Right cardiac atrium (tissue), 5 donors: ENCODE measurements around the gene NCKAP5. TPM values are rescaled to one million over a fixed set of nuclear protein-coding genes. Genes with fewer than 3 reads are reported as not detected.

ENCODE experiments used
- ATAC-seq, 2 donors: fragments of 200-7000 bp; cut with Tn5 transposase; one replicate each; pipeline versions ENCODE4 v1.8.0 to v1.9.1; 2020; ENCODE audit warnings: moderate library complexity in 2 of 2, mild to moderate bottlenecking in 1 of 2
- DNase-seq, 3 donors: peaks; one replicate each; pipeline ENCODE4 v3.0.0-alpha.2; 2020
- H3K27ac ChIP-seq: one replicate; pipeline ENCODE4 v1.5.1; 2013; ENCODE audit warnings: mild to moderate bottlenecking, low read length, control low read depth, moderate library complexity
- H3K27me3 ChIP-seq: one replicate; pipeline ENCODE4 v1.6.1; 2013; ENCODE audit not compliant: control insufficient read depth, insufficient read depth
- H3K4me1 ChIP-seq: one replicate; pipeline ENCODE4 v1.6.1; 2013; ENCODE audit warnings: low read length; ENCODE audit not compliant: control insufficient read depth, insufficient read depth
- H3K4me3 ChIP-seq: one replicate; pipeline ENCODE4 v1.5.1; 2013; ENCODE audit warnings: low read length, control low read depth
- H3K9me3 ChIP-seq: one replicate; pipeline ENCODE4 v1.6.1; 2013; ENCODE audit warnings: low read length; ENCODE audit not compliant: control insufficient read depth
- WGBS: extraction: QIAGEN DNeasy Blood & Tissue Kit; methylation state at CpG from one replicate; pipeline ENCODE4 v1.1.7; 2013; 5-methylcytosine and 5-hydroxymethylcytosine counted together
- intact Hi-C, 4 donors: fragments of 100-400 bp; cut with DNase I; formaldehyde crosslinking; loops; one replicate each; pipeline versions ENCODE4 v1.11.0 to v1.14.0; 2022 to 2023
- polyA plus RNA-seq: library from polyadenylated mRNA; stranded (reverse); fragments of 200-250 nt; gene quantifications from one replicate; pipeline ENCODE4 v1.2.3, GENCODE V29; 2013
- total RNA-seq, 4 donors: library from RNA; stranded (reverse); fragmentation: NEBNext Ultra II Directional; extraction: Animal tissue kit (Norgen Biotek cat#: 25700); gene quantifications; one replicate each; pipeline ENCODE4 v1.2.1, GENCODE V29; 2021
- donor health status: healthy with polysubstance abuse.
- donor health status: DM: no; HTN: yes; CAD: no.
- donor health status: DM: no; HTN: no; CAD: no.
- donor health status: DM: no; HTN: yes; CAD: no; lungs with severe emphysema.
- donor health status: DM: yes; HTN: yes; CAD: no.

Gene NCKAP5
- total and polyA plus RNA-seq, 5 donors: 3.8 to 11.1 (median 7.3) TPM

GRCh38 chr2:132670496-132671150, 897.6 kb downstream of the NCKAP5 start:
- H3K4me3 ChIP-seq: peak overlapping the region; percentile 57
- intact Hi-C loops: no loop called here
- ATAC-seq: peak; percentile 60 to 67
- H3K27ac ChIP-seq: no peak overlapping the region
- peaks cover 6% of the 10 kb centered on the region for H3K4me1 ChIP-seq
- peak in 2 of 3 donors; percentile 59 to 60 for DNase-seq
- H3K9me3 ChIP-seq: no peaks in the 10 kb centered on the region
- under 1% methylated on average over 44 of the region's 44 CpGs for WGBS
- H3K27me3 ChIP-seq: no peaks in the 10 kb centered on the region

- intact Hi-C loops: no loop called here
- Histone ChIP-seq H3K27me3 (peaks cover 1% of the 10 kb centered on the region), H3K27ac (no peak within 1 kb of the TSS), H3K4me1 (peaks cover 6% of the 10 kb centered on the region), H3K9me3 (no peaks in the 10 kb centered on the region), H3K4me3 (peak within 1 kb of the TSS; percentile 57)
- WGBS: under 1% methylated on average over 59 of the region's 59 CpGs
- peak; percentile 20 to 38 for ATAC-seq
- peak in 1 of 3 donors; percentile 40 for DNase-seq
Observed at GRCh38 chr2:132669908-132670495, 898.3 kb downstream of the NCKAP5 start, which contains the start of gene LYPD1. Gene LYPD1, minus strand, starts transcription at chr2:132670205. Its CDS starts 273 bp downstream, at chr2:132669932.

- intact Hi-C loops: no loop called here
- Histone ChIP-seq H3K27ac (no peak overlapping the region), H3K9me3 (no peaks in the 10 kb centered on the region), H3K4me1 (peaks cover 6% of the 10 kb centered on the region), H3K4me3 (peak overlapping the region; percentile 57), H3K27me3 (peaks cover 2% of the 10 kb centered on the region)
- ATAC-seq (peak in 1 of 2 donors; percentile 17), DNase-seq (peak in 1 of 3 donors; percentile 38)
- under 1% methylated on average over 80 of the region's 80 CpGs for WGBS
Observed at GRCh38 chr2:132668987-132669907, 899.0 kb downstream of the NCKAP5 start.

GRCh38 chr2:132668189-132668823, 900.0 kb downstream of the NCKAP5 start:
- Histone ChIP-seq H3K9me3 (no peaks in the 10 kb centered on the region), H3K4me1 (peaks cover 6% of the 10 kb centered on the region), H3K27ac (no peak overlapping the region), H3K27me3 (peaks cover 2% of the 10 kb centered on the region), H3K4me3 (no peak overlapping the region)
- intact Hi-C loops: no loop called here
- ATAC-seq (no peak), DNase-seq (peak in 1 of 3 donors; percentile 31)
- WGBS: 7% methylated on average over 25 of the region's 25 CpGs

GRCh38 chr2:132667706-132668105, 900.6 kb downstream of the NCKAP5 start:
- H3K9me3 ChIP-seq: no peaks in the 10 kb centered on the region
- peaks cover 6% of the 10 kb centered on the region for H3K4me1 ChIP-seq
- no peak overlapping the region for H3K4me3 ChIP-seq
- no peak overlapping the region for H3K27ac ChIP-seq
- ATAC-seq: no peak
- DNase-seq: no peak
- peaks cover 2% of the 10 kb centered on the region for H3K27me3 ChIP-seq
- intact Hi-C loops: no loop called here
- WGBS: 53% methylated on average over 1 of the region's 1 CpG

GRCh38 chr2:132665401-132666140, 902.7 kb downstream of the NCKAP5 start:
- H3K27ac ChIP-seq: no peak overlapping the region
- H3K9me3 ChIP-seq: no peaks in the 10 kb centered on the region
- ATAC-seq (no peak), DNase-seq (no peak)
- intact Hi-C loops: no loop called here
- peaks cover 2% of the 10 kb centered on the region for H3K27me3 ChIP-seq
- WGBS: 89% methylated on average over 4 of the region's 4 CpGs
- H3K4me1 ChIP-seq: peaks cover 6% of the 10 kb centered on the region
- H3K4me3 ChIP-seq: no peak overlapping the region

- intact Hi-C loops: no loop called here
- Histone ChIP-seq H3K27me3 (peaks cover 2% of the 10 kb centered on the region), H3K4me1 (peaks cover under 1% of the 10 kb centered on the region), H3K27ac (no peak overlapping the region), H3K9me3 (no peaks in the 10 kb centered on the region), H3K4me3 (no peak overlapping the region)
- no peak for DNase-seq
- 73% methylated on average over 2 of the region's 2 CpGs for WGBS
- no peak for ATAC-seq
Observed at GRCh38 chr2:132664096-132664495, 904.2 kb downstream of the NCKAP5 start.

GRCh38 chr2:132662732-132663131, 905.5 kb downstream of the NCKAP5 start:
- no peak overlapping the region for H3K4me3 ChIP-seq
- WGBS: 57% methylated on average over 3 of the region's 3 CpGs
- intact Hi-C loops: no loop called here
- DNase-seq: no peak
- H3K27me3 ChIP-seq: peaks cover 2% of the 10 kb centered on the region
- no peak overlapping the region for H3K27ac ChIP-seq
- no peaks in the 10 kb centered on the region for H3K4me1 ChIP-seq
- no peaks in the 10 kb centered on the region for H3K9me3 ChIP-seq
- no peak for ATAC-seq

- ATAC-seq: no peak
- H3K9me3 ChIP-seq: no peaks in the 10 kb centered on the region
Observed at GRCh38 chr2:132659331-132659730, 908.9 kb downstream of the NCKAP5 start.

GRCh38 chr2:132656266-132656975, 911.8 kb downstream of the NCKAP5 start:
- no peak for ATAC-seq
- intact Hi-C loops: no loop called here
- WGBS: 49% methylated on average over 7 of the region's 7 CpGs
- no peaks in the 10 kb centered on the region for H3K9me3 ChIP-seq
- H3K27ac ChIP-seq: no peak overlapping the region
- H3K4me1 ChIP-seq: no peaks in the 10 kb centered on the region
- no peak for DNase-seq
- no peaks in the 10 kb centered on the region for H3K27me3 ChIP-seq
- H3K4me3 ChIP-seq: no peak overlapping the region

More at GRCh38 chr2:132659331-132659730, 908.9 kb downstream of the NCKAP5 start:
- Histone ChIP-seq H3K4me3 (no peak overlapping the region), H3K4me1 (no peaks in the 10 kb centered on the region), H3K27me3 (no peaks in the 10 kb centered on the region), H3K27ac (no peak overlapping the region)
- intact Hi-C loops: no loop called here
- DNase-seq: no peak
- 93% methylated on average over 3 of the region's 3 CpGs for WGBS
